SK-N-SH treated with all-trans-retinoic acid at 6 μM for 48 hours (cell line): Measurements from ENCODE around the gene SMYD5.

Source experiments
- ATAC-seq: fragments of 200-7000 bp; cut with Tn5 transposase; 3 replicates; pipeline ENCODE4 v1.9.1; 2020; ENCODE audit warnings: mild to moderate bottlenecking, moderate library complexity
- ARNTL ChIP-seq: fragments of 450-650 bp; formaldehyde crosslinking; IDR thresholded peaks from 2 replicates; pipeline ENCODE4 v1.5.0; 2020; ENCODE audit warnings: low read depth, mild to moderate bottlenecking, moderate library complexity, borderline replicate concordance
- BACH2 ChIP-seq: fragments of 250-450 bp; sonication (Bioruptor Pico); IDR thresholded peaks from 2 replicates; pipeline ENCODE4 v1.9.0; 2021; ENCODE audit warnings: mild to moderate bottlenecking, borderline replicate concordance
- CREB5 ChIP-seq: fragments of 250-450 bp; sonication (Bioruptor Pico); IDR thresholded peaks from 2 replicates; pipeline ENCODE4 v1.5.1; 2020; ENCODE audit warnings: low read depth, mild to moderate bottlenecking, moderate library complexity
- CSDC2 ChIP-seq: fragments of 250-450 bp; sonication (Bioruptor Pico); IDR thresholded peaks from 2 replicates; pipeline ENCODE4 v1.5.0; 2020; ENCODE audit warnings: mild to moderate bottlenecking, moderate library complexity
- CSRNP3 ChIP-seq: fragments of 250-450 bp; sonication (Bioruptor Pico); IDR thresholded peaks from 2 replicates; pipeline ENCODE4 v1.5.1; 2021; ENCODE audit warnings: mild to moderate bottlenecking, moderate library complexity
- ESRRG ChIP-seq: fragments of 250-450 bp; sonication (Bioruptor Pico); IDR thresholded peaks from 2 replicates; pipeline ENCODE4 v1.6.1; 2021; ENCODE audit warnings: mild to moderate bottlenecking
- GLIS3 ChIP-seq: fragments of 250-450 bp; sonication (Bioruptor Pico); IDR thresholded peaks from 2 replicates; pipeline ENCODE4 v1.5.0; 2020; ENCODE audit warnings: mild to moderate bottlenecking, moderate library complexity
- ISL1 ChIP-seq: fragments of 250-450 bp; sonication (Bioruptor Pico); IDR thresholded peaks from 2 replicates; pipeline ENCODE4 v2.1.2; 2022; ENCODE audit warnings: mild to moderate bottlenecking, moderate library complexity
- OSR1 ChIP-seq: fragments of 250-450 bp; sonication (Bioruptor Pico); IDR thresholded peaks from 2 replicates; pipeline ENCODE4 v1.8.0; 2022; ENCODE audit warnings: moderate library complexity, mild to moderate bottlenecking, inconsistent platforms
- PATZ1 ChIP-seq: fragments of 250-450 bp; sonication (Bioruptor Pico); IDR thresholded peaks from 2 replicates; pipeline ENCODE4 v1.8.0; 2020; ENCODE audit warnings: mild to moderate bottlenecking, moderate library complexity, borderline replicate concordance
- PPARA ChIP-seq: fragments of 250-450 bp; sonication (Bioruptor Pico); IDR thresholded peaks from 2 replicates; pipeline ENCODE4 v1.5.0; 2020; ENCODE audit warnings: mild to moderate bottlenecking, borderline replicate concordance
- SNAI2 ChIP-seq: fragments of 250-450 bp; sonication (Bioruptor Pico); IDR thresholded peaks from 2 replicates; pipeline ENCODE4 v1.5.0; 2020; ENCODE audit warnings: mild to moderate bottlenecking, moderate library complexity
- TCF4 ChIP-seq: fragments of 250-450 bp; sonication (Bioruptor Pico); IDR thresholded peaks from 2 replicates; pipeline ENCODE4 v1.8.0; 2021; ENCODE audit warnings: mild to moderate bottlenecking, moderate library complexity, borderline replicate concordance
- TOX ChIP-seq: fragments of 250-450 bp; sonication (Bioruptor Pico); IDR thresholded peaks from 2 replicates; pipeline ENCODE4 v1.8.0; 2021; ENCODE audit warnings: mild to moderate bottlenecking, moderate library complexity, borderline replicate concordance
- TSHZ2 ChIP-seq: fragments of 250-450 bp; sonication (Bioruptor Pico); IDR thresholded peaks from 2 replicates; pipeline ENCODE4 v1.5.0; 2020; ENCODE audit warnings: mild to moderate bottlenecking, moderate library complexity
- ZC3H10 ChIP-seq: fragments of 250-450 bp; sonication (Bioruptor Pico); IDR thresholded peaks from 2 replicates; pipeline ENCODE4 v1.5.1; 2021; ENCODE audit warnings: mild to moderate bottlenecking, moderate library complexity
- ZFP3 ChIP-seq: fragments of 250-450 bp; sonication (Bioruptor Pico); IDR thresholded peaks from 2 replicates; pipeline ENCODE4 v1.5.0; 2020; ENCODE audit warnings: mild to moderate bottlenecking, moderate library complexity
- ZFP30 ChIP-seq: fragments of 450-650 bp; formaldehyde crosslinking; IDR thresholded peaks from 2 replicates; pipeline ENCODE4 v1.5.0; 2022; ENCODE audit warnings: mild to moderate bottlenecking, moderate library complexity
- ZNF70 ChIP-seq: fragments of 450-650 bp; formaldehyde crosslinking; IDR thresholded peaks from 2 replicates; pipeline ENCODE4 v1.5.0; 2020; ENCODE audit warnings: mild to moderate bottlenecking, moderate library complexity
- ZNF8 ChIP-seq: fragments of 450-650 bp; formaldehyde crosslinking; IDR thresholded peaks from 2 replicates; pipeline ENCODE4 v1.5.0; 2020; ENCODE audit warnings: mild to moderate bottlenecking, moderate library complexity

SMYD5 gene

GRCh38 chr2:73264783-73265182 is 50.7 kb downstream of the SMYD5 start:
- ATAC-seq: no peak
- TF ChIP-seq PPARA (no peak), TOX (CRISPR knock-in tag) (no peak), ZC3H10 (no peak), ZNF70 (CRISPR knock-in tag) (no peak), OSR1 (no peak), GLIS3 (no peak), ZNF8 (CRISPR knock-in tag) (no peak)

- no peak for ATAC-seq
- TF ChIP-seq CSRNP3 (no peak), ISL1 (no peak), CSDC2 (CRISPR knock-in tag) (no peak)
Observed at GRCh38 chr2:73265298-73266060, 51.4 kb downstream of the SMYD5 start.

- no peak; the same call in 2 of the 3 replicates for ATAC-seq
- TF ChIP-seq ARNTL (CRISPR knock-in tag) (no peak), TSHZ2 (no peak), ISL1 (no peak), ZNF8 (CRISPR knock-in tag) (no peak), CREB5 (CRISPR knock-in tag) (no peak), TCF4 (CRISPR knock-in tag) (no peak), ZFP30 (CRISPR knock-in tag) (no peak), ZFP3 (CRISPR knock-in tag) (no peak), SNAI2 (CRISPR knock-in tag) (no peak), ZNF70 (CRISPR knock-in tag) (no peak), BACH2 (CRISPR knock-in tag) (no peak), PPARA (no peak), CSRNP3 (no peak), CSDC2 (CRISPR knock-in tag) (no peak), ESRRG (no peak), PATZ1 (no peak)
Observed at GRCh38 chr2:73266061-73266901, 52.2 kb downstream of the SMYD5 start.
